ENCODE data around the gene MSL2.
"Not testable (repeated sequence)": the region's sequence is repeated elsewhere in the genome, so short reads cannot be mapped to it uniquely, and the experiment has no call there.

Gene MSL2, protein sequence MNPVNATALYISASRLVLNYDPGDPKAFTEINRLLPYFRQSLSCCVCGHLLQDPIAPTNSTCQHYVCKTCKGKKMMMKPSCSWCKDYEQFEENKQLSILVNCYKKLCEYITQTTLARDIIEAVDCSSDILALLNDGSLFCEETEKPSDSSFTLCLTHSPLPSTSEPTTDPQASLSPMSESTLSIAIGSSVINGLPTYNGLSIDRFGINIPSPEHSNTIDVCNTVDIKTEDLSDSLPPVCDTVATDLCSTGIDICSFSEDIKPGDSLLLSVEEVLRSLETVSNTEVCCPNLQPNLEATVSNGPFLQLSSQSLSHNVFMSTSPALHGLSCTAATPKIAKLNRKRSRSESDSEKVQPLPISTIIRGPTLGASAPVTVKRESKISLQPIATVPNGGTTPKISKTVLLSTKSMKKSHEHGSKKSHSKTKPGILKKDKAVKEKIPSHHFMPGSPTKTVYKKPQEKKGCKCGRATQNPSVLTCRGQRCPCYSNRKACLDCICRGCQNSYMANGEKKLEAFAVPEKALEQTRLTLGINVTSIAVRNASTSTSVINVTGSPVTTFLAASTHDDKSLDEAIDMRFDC

DNA sequence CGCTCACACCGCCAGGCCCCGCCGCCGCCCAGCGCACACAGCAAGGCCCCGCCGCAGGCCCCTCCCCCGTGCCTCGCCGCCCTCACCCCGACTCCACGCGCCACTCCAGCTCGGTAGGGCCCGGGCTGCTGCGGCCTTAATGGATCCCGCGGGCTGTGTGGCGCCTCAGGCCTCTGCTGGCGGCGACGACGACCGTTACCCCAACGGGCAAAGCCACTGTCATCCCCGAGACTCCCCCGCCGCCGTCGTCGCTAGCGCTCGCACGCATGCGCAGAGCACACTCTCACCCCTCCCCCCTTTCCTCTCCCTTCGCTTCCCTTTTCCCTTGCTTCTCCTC lies at the start of gene MSL2:
TSS of gene MSL2 (minus strand) at position 272 of the 337 bp plus-strand sequence. CDS start 1,222 bp downstream, outside the sequence.
- DNase-seq (ENCODE audit: low read depth) = no peak

DNA sequence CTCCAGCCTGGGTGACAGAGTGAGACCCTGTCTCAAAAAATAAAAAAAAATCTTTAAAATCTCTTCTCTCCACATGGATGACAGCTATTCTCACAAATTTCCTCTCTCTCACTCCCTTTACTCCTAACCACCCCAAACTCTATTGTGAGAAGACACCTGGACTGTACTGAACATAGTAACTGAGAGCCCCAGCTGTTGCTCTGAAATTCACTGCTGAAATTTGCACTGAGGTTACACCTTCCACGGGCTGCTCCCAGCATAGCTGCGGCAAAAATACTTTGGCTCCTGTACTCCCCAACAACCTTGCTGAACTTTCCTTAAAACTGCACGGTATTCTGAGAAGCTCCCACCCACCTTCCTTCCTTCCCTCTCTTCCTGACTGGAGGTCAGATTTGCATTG lies 49.6 kb upstream of the MSL2 start:
- DNase-seq (ENCODE audit: low read depth) = no peak

DNA sequence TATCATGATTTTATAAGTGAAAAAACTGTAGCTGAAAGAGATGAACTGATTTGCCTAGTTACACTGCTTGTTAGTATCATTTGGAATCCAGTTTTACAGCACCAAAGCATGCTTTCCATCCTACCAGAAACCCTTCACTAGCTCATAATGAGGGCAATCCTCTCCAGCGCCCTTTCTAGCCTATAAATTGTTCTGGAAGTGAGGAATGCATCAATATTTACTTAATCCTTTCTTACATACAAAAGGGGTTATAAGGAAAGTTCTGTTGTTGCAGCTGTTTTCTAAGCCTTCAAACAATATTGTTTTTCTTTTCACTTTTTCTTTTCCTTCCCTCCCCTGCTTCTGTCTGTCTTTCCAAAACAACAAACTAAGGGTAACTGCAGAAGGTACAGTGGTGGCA lies 43.0 kb upstream of the MSL2 start:
- DNase-seq (ENCODE audit: low read depth) = no peak

DNA sequence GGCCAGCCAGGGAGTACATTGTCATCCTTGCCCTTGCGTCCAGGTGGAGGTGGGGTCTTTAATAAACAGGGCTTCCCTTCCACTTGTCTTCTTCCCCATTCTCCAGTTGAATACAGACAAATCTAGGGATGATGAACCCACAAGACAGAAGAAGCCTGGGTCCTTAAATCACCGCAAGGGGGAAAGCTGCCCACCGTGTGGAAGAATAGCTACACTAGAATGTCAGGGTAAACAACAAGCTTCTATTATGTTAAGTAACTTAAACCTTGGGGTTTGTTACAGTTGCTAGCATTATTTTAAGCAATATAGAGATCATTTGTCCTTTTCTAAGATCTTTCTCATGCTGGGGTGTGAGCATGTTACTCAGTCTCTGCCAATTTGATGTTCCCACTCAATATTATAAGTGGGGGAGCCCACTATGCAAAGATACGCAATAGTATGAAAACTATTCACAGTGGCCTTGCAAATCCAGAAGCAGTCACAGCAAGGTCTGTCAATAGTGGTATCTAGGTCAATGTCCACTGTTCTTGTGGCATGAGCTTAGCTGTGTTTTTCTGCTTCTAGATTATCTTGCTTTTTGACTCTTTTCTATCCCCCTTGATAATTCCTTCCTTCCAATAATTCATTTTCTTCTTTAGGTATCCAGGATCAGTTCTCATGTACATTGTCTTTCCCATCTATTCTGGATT lies 42.0 kb upstream of the MSL2 start:
- no peak for DNase-seq (ENCODE audit: low read depth)

DNA sequence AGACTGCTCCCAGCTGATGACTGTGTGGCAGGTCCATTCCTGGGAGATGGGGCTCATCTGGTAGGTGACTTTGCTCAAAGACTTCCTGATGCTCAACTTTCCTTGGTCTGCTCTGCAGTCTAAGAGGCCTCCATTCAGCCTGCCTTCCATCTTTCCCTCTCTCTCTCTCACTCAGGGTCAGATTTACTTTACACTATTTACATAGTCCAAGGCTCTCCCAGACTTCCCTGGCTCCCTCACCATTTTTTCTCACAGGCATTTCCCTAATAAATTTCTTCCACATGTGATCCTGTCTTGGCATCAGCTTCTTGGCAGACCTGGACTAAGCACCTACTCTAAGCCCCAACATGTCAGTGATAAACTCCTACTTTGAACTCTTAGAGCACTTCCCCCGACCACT lies 41.0 kb upstream of the MSL2 start:
- no peak for DNase-seq (ENCODE audit: low read depth)

DNA sequence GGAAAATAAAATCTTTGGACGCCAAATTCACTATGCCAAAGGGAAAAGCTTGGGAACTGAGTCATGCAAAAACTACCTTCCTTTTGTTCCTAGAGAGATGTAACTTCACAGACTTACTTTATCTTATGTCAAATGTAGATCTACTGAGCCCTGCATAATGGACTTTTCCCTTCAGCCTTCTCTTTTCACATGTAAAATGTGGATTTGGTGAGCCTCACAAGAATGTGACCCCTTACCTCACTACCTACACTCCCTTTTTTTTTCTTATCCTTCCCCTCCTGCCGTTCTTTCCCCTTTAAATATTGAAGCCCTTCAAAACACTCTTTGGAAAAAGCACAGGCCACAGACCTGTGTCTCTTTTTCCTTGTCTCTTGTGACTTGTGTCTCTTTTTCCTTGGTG lies 40.0 kb upstream of the MSL2 start:
- DNase-seq (ENCODE audit: low read depth) = no peak

DNA sequence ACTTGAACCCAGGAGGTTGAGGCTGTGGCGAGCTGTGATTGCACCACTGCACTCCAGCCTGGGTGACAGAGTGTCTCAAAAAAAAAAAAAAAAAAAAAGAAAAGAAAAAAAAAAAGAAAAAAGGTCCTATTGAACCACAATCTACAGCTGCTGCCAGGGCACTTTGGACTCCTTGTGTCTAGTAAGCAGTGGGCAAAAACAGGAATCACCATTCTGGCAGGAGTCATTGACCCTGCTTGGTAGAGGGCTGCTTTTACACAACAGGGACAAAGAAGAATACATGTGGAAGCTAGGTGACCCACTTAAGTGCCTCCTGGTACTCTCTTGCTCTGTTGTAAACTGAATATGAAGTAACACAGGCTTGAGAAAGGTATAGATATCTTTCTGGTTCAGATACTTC lies 39.4 kb upstream of the MSL2 start:
- no peak for DNase-seq (ENCODE audit: low read depth)

DNA sequence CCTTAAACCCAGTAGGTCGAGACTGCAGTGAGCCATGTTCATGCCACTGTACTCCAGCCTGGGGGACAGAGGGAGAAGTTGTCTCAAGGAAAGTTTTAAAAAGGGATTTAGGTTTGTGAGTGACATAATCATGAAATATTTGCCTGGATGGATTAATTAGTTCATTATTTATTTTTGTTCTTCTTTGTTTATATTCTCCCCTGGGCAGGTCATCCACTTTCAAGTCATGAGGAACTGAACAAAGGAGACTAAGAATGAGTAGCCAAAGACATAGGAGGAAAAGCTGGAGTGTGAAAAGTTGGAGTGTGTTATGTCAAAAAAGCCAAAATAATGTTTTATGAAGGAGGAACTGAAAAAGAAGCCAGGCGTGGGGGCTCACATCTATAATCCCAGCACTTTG lies 36.3 kb upstream of the MSL2 start:
- no peak for DNase-seq (ENCODE audit: low read depth)

DNA sequence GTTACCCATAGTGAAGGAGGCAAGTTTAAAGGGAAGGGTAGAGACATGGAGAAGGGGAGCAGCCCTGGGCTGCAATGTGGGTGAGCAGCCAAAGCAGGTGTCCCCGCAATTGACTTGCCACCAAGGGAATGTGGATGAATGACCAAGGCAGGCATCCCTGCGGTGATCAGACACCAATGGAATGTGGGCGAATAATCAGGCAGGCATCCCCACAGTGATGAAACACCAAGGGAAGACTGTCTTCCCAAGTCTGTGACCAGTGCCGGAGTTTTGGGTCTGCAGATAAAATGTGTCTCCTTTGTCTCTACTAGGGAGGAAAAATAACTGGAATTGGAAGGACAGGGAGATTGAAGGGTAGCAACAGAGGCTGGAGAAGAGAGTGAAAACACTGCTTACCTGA lies 26.6 kb upstream of the MSL2 start:
- not testable (repeated sequence) for DNase-seq (ENCODE audit: low read depth)

DNA sequence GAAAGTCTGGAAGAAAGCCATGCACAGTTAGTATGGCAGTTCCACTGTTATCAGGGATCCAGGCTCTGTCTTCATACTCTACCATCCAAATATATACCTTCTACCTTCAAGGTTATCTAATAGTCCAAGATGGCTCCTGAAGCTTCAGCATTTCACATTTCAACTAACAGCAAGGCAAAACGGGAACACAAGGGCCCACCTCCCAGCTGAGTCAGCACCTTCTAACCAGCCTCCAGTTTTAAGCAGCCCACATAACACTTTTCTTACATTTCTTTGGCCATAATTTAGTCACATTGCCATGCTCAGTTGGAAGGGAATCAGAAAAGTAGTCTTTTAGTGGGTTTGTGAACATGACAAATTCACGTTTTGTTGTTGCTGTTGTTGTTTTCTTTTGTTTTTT lies 15.4 kb upstream of the MSL2 start:
- no peak for DNase-seq (ENCODE audit: low read depth)

DNA sequence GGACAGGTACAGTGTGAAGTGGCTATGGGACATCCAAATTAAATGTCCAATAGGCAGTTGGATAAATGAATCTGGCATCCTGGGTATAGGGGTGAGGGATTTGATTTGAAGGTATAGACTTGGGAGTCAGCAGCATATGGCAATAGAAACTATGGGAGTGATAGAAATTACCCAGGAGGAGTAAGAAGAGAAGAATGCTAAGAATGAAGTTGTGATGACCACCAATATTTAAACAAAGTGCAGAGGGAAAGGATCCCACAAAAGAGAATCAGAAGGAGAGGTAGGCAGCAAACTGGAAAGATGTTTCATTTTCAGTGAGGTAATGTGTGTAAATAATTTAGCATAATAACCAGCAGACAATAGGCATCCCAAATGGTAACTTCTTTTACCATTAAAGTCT lies 13.8 kb upstream of the MSL2 start:
- DNase-seq (ENCODE audit: low read depth) = no peak

DNA sequence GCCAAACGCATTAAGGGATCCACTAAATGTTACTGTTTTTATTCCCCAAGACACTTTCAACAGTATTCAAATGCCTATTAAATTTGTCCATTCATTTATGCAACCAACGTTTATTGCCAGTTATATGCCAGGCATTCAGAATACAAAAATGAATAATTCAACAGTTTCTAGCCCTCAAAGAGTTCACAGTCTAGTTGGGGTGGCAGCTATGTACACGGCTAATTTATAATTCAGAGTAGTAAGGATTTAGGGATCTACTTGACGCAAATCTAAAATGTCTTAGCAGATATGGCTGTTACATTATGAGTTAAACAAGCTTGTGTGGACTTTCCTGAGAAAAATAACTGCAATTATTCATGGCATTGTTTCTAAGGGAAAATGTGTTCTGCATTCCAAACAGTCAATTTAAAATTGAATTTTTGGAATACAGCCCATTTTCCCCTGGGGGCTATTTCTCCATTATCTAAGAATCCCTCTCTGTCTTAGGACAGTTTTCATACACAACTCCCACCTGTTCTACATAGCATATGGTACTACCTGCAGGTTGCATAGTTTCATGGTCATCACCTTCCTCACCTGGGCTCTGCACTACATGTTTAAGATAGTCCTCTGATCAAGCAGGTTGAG lies 11.5 kb upstream of the MSL2 start:
- DNase-seq (ENCODE audit: low read depth) = no peak

DNA sequence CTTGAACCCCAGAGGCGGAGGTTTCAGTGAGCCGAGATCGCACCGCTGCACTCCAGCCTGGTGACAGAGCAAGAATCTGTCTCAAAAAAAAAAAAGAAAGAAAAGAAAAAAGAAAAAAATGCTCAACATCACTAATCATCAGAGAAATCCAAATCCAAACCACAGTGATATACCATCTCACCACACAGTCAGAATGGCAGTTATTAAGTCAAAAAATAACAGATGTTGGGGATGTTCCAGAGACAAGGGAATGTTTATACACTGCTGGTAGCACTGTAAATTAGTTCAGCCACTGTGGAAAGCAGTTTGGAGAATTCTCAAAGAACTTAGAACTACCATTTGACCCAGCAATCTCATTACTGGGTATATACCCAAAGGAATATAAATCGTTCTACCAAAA lies 3.1 kb upstream of the MSL2 start:
- DNase-seq (ENCODE audit: low read depth) = not testable (repeated sequence)

DNA sequence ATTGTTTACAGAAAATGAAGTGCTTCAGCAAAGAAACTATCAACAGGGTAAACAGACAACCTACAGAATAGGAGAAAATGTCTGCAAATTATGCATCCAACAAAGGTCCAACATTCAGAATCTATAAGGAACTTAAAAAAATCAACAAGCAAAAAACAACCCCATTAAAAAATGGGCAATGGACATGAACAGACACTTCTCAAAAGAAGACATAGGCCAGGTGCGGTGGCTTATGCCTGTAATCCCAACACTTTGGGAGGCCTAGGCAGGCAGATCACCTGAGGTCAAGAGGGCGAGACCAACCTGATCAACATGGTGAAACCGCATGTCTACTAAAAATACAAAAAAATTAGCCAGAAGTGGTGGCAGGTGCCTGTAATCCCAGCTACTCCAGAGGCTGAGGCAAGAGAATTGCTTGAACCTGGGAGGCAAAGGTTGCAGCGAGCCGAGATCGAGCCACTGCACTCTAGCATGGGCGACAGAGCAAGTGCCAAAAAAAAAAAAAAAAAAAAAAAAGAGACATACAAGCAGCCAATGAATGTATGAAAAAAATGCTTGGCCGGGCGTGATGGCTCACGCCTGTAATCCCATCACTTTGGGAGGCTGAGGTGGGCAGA lies 2.4 kb upstream of the MSL2 start:
- DNase-seq (ENCODE audit: low read depth) = not testable (repeated sequence)

DNA sequence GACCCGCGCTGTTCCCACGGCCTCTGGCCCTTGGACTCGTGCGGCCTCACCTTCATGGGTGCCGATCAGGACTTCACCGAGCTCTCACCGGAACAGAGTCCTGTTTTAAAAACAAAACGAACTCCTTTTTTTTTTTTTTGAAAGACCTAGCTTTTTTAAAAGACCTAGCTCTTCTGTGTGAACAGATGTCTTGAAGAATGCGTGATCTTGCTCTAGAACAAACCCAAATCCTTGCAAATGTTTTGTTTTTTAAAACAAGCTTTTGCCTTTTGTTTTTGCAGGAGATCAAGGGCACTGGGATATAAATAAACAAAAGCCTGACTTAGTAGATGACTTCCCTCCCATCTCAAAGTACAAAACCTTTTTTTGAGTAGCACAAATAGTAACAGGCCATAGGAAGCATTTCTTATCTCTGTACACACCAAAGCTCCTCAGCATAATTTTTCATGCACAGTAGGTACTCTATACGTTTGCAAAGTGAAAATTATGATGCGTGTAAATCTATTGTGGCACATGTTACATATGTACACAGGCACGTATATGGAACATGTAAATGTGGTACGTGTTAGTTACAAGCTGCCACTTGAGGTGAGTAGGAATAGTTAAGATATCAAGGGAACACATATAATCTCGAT lies 1.1 kb upstream of the MSL2 start:
- DNase-seq (ENCODE audit: low read depth) = no peak

DNA sequence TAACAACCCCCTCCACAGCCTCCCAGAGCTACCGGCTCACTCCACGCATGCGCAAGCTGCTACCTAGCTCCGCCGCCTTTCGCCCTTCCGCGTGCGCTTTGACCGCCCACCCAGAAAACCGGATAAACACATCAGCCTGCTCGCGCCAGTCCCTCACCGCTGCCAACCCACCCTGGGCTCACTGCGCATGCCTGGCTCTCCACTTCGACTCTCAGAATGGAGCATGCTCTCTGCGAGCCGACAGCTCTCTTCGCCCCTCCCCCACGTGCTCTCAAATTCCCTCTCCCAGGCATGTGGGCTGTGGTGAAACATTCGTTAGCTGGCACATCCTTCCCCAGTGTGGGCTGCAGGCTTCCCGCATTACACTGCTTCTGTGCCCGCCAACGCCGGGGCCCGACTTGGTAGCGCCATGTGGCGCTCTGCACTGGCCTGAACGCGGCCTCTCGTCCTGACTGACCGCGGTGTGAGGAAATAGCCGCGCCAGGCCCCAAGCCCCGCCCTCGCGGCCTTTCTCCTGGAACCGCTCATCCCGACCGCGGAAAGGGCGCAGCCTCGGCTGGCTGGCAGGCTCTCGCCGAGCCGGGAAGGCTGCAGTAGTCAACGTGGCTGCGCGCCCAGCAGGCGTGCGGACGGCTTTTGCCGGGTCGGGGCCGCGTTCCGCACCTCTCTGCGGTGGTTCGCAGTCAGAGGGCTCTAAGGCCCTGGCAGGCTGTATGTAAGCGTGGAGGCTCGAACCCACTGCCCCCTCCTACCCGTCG lies 445 bp upstream of the MSL2 start:
- peak; percentile 98 for DNase-seq (ENCODE audit: low read depth)

DNA sequence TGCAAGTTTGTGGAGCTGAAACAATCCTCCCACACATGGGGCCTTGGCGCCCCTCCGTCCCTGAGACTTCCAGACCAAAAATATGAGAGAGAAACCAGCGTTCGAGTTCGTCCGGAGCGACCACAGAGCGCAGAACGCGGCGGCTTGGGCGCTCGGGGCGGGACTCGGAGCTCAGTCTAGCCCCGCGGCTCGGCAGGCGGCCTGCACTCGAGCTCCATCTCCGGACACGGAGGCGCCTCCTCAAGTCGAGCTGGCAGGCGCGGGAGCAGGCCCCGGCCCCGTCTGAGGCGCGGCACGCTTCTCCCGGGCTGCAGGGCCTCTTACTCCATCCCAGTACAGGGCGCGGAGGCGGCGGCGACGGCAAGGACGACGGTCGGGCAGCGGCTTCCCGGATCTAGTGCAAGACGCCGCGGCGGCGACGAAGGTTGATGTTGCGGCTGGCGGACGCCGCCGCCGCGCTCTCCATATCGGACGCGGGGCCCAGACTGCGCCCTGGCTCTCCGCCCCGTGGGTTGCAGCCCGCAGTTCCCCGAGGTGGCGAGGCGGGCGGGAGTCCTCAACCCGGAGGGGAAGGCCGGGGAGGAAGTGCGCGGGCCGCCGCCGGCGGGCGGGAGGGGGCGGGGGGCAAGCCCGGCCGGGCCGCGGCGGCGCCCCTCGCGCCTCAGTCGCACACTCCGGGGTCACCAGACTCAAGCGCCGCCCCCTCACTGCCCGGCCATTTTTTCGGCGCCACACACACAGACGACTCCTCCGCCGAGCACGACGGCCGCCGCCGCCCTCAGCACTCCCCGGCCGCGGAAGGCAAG lies 674 bp downstream of the MSL2 start:
- DNase-seq (ENCODE audit: low read depth) = peak; percentile 72

DNA sequence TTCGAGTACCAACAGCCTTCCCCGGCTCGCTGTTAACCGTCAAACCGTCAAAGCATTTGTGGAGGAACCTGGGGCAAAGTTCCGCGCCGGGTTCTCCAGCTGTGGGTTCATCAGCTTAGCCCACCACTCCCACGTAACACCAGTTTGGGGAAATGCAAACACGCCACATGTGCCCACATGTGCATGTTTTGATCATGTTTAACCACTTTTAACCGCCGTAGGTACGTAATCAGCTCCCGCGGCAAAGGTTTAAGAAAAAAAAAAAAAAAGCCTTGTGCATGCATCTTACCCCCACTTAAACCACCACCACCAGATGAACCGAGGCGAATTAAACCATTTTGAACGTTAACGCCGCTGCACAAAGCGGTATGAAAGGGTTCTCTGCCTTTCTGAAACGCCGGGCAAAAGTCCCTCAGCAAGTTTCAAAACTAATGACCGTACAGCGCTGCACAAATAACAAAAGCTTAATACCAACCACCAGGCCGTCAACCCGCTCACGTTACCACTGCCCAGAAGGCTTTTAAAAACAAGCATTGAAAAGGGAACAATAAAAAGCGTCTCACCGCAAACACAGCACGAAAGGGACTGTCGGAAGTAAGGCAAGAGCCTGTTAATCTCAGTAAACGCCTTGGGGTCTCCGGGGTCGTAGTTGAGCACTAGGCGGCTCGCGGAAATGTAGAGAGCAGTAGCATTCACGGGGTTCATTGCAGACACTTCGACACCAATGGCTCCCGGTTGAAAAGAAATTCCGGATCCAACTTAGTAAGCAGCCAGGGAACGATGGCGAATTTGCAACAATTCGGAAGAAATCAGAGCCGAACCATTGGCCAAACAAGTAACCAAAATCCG lies 1.5 kb downstream of the MSL2 start:
- DNase-seq (ENCODE audit: low read depth) = peak; percentile 64

DNA sequence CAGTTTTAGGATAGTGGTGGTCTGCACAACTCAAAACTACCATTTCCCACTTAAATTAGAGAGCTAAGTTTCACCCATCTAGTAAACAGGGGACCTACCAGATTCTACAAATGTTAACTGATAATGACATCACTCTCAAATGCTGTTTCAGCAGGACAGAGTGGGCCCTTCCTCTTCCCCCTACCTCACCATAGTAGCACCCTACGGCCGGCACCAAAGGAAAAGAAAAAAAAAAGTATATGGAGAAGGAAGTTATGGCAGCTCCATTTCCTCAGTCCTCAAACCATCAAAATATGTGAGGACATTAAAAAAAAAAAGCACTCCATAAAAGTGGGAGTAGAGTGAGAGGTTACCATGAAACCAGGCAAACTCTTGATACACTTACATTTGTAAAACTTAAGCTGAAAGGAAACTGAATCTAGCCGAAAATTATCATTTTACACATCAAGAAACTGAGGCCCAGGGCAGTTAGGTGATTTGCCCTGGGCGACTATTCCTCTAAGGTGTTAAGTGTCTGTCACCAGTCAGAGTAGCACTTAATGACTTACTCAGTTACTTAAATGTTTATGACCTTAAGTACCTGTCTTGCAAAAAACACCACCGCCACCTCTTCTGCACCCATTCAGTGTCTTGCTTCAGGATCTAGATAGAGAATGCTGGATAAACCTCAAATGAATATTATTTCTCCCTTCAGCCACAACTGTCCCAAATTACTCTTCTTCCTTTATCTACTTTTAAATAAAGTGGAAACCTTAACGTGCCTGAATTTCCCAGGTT lies 2.7 kb downstream of the MSL2 start:
- no peak for DNase-seq (ENCODE audit: low read depth)
